Measurements from ENCODE around the gene SLC9A5. TPM values are rescaled to one million over a fixed set of nuclear protein-coding genes. Genes with fewer than 3 reads are reported as not detected.

Gene SLC9A5
- polyA plus RNA-seq, 1 donor (not counting 4 experiments of a cell fraction or from before 2014, with no cell fraction given), result 0.51 TPM

GRCh38 chr16:67233596-67233995, 15.2 kb upstream of the SLC9A5 start:
- no peaks in the 10 kb centered on the region for H3K9me3 ChIP-seq (ENCODE audit: control insufficient read depth, low read depth, low read length)
- dilution Hi-C loops (cut with MboI; ENCODE audit: extremely low pct_ligation_motif_present, low sequenced_read_pairs), result no loop called here
- H3K4me1 ChIP-seq (ENCODE audit: control insufficient read depth, extremely low read depth, insufficient read depth, low read length), result peaks cover 11% of the 10 kb centered on the region
- H3K36me3 ChIP-seq (ENCODE audit: control insufficient read depth in 2 of 2, extremely low read depth in 1 of 2, insufficient read depth in 2 of 2, low read length in 2 of 2), result peaks cover 36 to 52% of the 10 kb centered on the region in 2 experiments
- no peak overlapping the region for H3K4me2 ChIP-seq (ENCODE audit: control insufficient read depth, extremely low read depth, insufficient read depth, low read depth, low read length)
- H2AFZ ChIP-seq (ENCODE audit: control insufficient read depth, low read length), result no peak overlapping the region
- no peaks in the 10 kb centered on the region for H3K27me3 ChIP-seq (ENCODE audit: control insufficient read depth, extremely low read depth, insufficient read depth, low read length)
- no peak for FAIRE-seq
- H3K4me3 ChIP-seq (ENCODE audit: control insufficient read depth in 2 of 3, extremely low read depth in 1 of 3, insufficient read depth in 2 of 3, low read depth in 1 of 3, low read length in 3 of 3), result no peak overlapping the region
- H3K27ac ChIP-seq (ENCODE audit: control insufficient read depth, insufficient read depth, low read length), result no peak overlapping the region
- TF ChIP-seq EZH2 (IDR thresholded peaks at IDR 0.05; ENCODE audit: low read length), result no peak
- TF ChIP-seq, protein P1, sequence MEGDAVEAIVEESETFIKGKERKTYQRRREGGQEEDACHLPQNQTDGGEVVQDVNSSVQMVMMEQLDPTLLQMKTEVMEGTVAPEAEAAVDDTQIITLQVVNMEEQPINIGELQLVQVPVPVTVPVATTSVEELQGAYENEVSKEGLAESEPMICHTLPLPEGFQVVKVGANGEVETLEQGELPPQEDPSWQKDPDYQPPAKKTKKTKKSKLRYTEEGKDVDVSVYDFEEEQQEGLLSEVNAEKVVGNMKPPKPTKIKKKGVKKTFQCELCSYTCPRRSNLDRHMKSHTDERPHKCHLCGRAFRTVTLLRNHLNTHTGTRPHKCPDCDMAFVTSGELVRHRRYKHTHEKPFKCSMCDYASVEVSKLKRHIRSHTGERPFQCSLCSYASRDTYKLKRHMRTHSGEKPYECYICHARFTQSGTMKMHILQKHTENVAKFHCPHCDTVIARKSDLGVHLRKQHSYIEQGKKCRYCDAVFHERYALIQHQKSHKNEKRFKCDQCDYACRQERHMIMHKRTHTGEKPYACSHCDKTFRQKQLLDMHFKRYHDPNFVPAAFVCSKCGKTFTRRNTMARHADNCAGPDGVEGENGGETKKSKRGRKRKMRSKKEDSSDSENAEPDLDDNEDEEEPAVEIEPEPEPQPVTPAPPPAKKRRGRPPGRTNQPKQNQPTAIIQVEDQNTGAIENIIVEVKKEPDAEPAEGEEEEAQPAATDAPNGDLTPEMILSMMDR (optimal IDR thresholded peaks at IDR 0.05 in 1 of 3, IDR thresholded peaks at IDR 0.05 in 1 of 3, conservative IDR thresholded peaks at IDR 0.05 in 1 of 3; ENCODE audit: extremely low read depth in 1 of 3, insufficient read depth in 2 of 3, low read length in 3 of 3), result no peak
- no peaks in the 10 kb centered on the region for H4K20me1 ChIP-seq (ENCODE audit: control insufficient read depth, extremely low read depth, insufficient read depth, low read length)
- H3K9ac ChIP-seq (ENCODE audit: control insufficient read depth, extremely low read depth, insufficient read depth, low read length), result no peak overlapping the region
- DNase-seq (ENCODE audit: low read depth, low spot score), result no peak
- peaks cover 5% of the 10 kb centered on the region for H3K79me2 ChIP-seq (ENCODE audit: control insufficient read depth, insufficient read depth, low read length)
- no peaks in the 10 kb centered on the region for H3K9me1 ChIP-seq (ENCODE audit: control insufficient read depth, extremely low read depth, insufficient read depth, low read length)

DNA sequence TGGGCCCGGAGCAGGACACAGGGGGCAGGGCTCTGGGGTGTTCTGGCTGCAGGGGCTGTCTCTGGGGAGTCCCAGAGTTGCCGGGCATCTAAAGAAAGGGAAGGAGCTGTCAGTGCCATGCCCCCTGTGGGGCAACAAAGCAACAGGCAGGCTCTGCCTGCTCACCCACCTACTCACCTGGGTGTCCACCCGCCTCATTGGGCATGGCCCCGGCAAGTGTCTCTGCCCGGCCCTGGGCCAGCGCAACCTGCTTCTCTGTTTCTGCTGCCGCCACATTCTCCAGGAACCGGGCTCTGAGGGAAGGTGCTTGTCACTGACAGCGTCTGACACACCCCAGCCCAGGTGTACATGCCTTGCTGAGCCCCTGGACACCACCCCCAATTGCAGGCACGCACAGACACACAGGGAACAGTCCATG, 14.6 kb upstream of the SLC9A5 start:
- Histone ChIP-seq H3K27ac (ENCODE audit: control insufficient read depth, insufficient read depth, low read length) (no peak overlapping the region), H3K79me2 (ENCODE audit: control insufficient read depth, insufficient read depth, low read length) (peaks cover 7% of the 10 kb centered on the region), H3K9me3 (ENCODE audit: control insufficient read depth, low read depth, low read length) (no peaks in the 10 kb centered on the region), H2AFZ (ENCODE audit: control insufficient read depth, low read length) (no peak overlapping the region), H3K9ac (ENCODE audit: control insufficient read depth, extremely low read depth, insufficient read depth, low read length) (no peak overlapping the region), H3K4me1 (ENCODE audit: control insufficient read depth, extremely low read depth, insufficient read depth, low read length) (peaks cover 11% of the 10 kb centered on the region), H3K9me1 (ENCODE audit: control insufficient read depth, extremely low read depth, insufficient read depth, low read length) (no peaks in the 10 kb centered on the region), H4K20me1 (ENCODE audit: control insufficient read depth, extremely low read depth, insufficient read depth, low read length) (no peaks in the 10 kb centered on the region), H3K36me3 (ENCODE audit: control insufficient read depth in 2 of 2, extremely low read depth in 1 of 2, insufficient read depth in 2 of 2, low read length in 2 of 2) (peaks cover 38 to 47% of the 10 kb centered on the region in 2 experiments), H3K4me2 (ENCODE audit: control insufficient read depth, extremely low read depth, insufficient read depth, low read depth, low read length) (no peak overlapping the region), H3K4me3 (ENCODE audit: control insufficient read depth in 2 of 3, extremely low read depth in 1 of 3, insufficient read depth in 2 of 3, low read depth in 1 of 3, low read length in 3 of 3) (no peak overlapping the region), H3K27me3 (ENCODE audit: control insufficient read depth, extremely low read depth, insufficient read depth, low read length) (no peaks in the 10 kb centered on the region)
- dilution Hi-C loops (cut with MboI; ENCODE audit: extremely low pct_ligation_motif_present, low sequenced_read_pairs), result no loop called here
- DNase-seq (ENCODE audit: low read depth, low spot score), result no peak
- TF ChIP-seq EZH2 (IDR thresholded peaks at IDR 0.05; ENCODE audit: low read length), result no peak
- TF ChIP-seq, protein P1 (optimal IDR thresholded peaks at IDR 0.05 in 1 of 3, IDR thresholded peaks at IDR 0.05 in 1 of 3, conservative IDR thresholded peaks at IDR 0.05 in 1 of 3; ENCODE audit: extremely low read depth in 1 of 3, insufficient read depth in 2 of 3, low read length in 3 of 3), result no peak
- no peak for FAIRE-seq
